Activated T-cell treated with anti-CD3 and anti-CD28 coated beads for 4 hours (primary cell): ENCODE data around the gene OR8D2.

Source experiments
- DNase-seq: peaks from one replicate; pipeline ENCODE4 v3.0.0-alpha.2; 2020

OR8D2 gene

GRCh38 chr11:124320097-124320496, at the start of gene OR8D2:
Gene OR8D2, minus strand, starts transcription at chr11:124320197. Its CDS starts 0 bp downstream, at chr11:124320197.
- no peak for DNase-seq

GRCh38 chr11:124359566-124359965, 39.6 kb upstream of the OR8D2 start:
- DNase-seq: no peak

GRCh38 chr11:124346311-124346955, 26.4 kb upstream of the OR8D2 start:
- DNase-seq: no peak

- DNase-seq: no peak
These were observed 24.3 kb upstream of the OR8D2 start for GRCh38 chr11:124344346-124344745.

GRCh38 chr11:124340142-124340447, 20.1 kb upstream of the OR8D2 start:
- DNase-seq: no peak

GRCh38 chr11:124339396-124340141, 19.6 kb upstream of the OR8D2 start:
- DNase-seq: no peak

GRCh38 chr11:124331873-124332272, 11.9 kb upstream of the OR8D2 start:
- no peak for DNase-seq

GRCh38 chr11:124329787-124330478, 9.9 kb upstream of the OR8D2 start:
- DNase-seq: no peak

GRCh38 chr11:124327775-124328174, 7.8 kb upstream of the OR8D2 start:
- no peak for DNase-seq

GRCh38 chr11:124322356-124322755, 2.4 kb upstream of the OR8D2 start:
- DNase-seq: no peak

GRCh38 chr11:124315052-124315451, 4.9 kb downstream of the OR8D2 start:
- DNase-seq: no peak

GRCh38 chr11:124313849-124314248, 6.1 kb downstream of the OR8D2 start, which contains the start of gene OR8D1:
Gene OR8D1, minus strand, starts transcription at chr11:124313949. Its CDS starts 3,183 bp downstream, at chr11:124310766.
- DNase-seq: no peak

GRCh38 chr11:124313131-124313530, 6.9 kb downstream of the OR8D2 start:
- no peak for DNase-seq

- DNase-seq: no peak
These were observed 8.3 kb downstream of the OR8D2 start for GRCh38 chr11:124311670-124312069.

- no peak for DNase-seq
These were observed 8.7 kb downstream of the OR8D2 start for GRCh38 chr11:124311269-124311668.

- no peak for DNase-seq
These were observed 9.3 kb downstream of the OR8D2 start for GRCh38 chr11:124310721-124311120.

GRCh38 chr11:124307093-124307492, 12.9 kb downstream of the OR8D2 start:
- no peak for DNase-seq

GRCh38 chr11:124302347-124303125, 17.5 kb downstream of the OR8D2 start:
- no peak for DNase-seq

GRCh38 chr11:124301548-124301947, 18.4 kb downstream of the OR8D2 start:
- no peak for DNase-seq

- no peak for DNase-seq
These were observed 22.1 kb downstream of the OR8D2 start for GRCh38 chr11:124297921-124298320.

GRCh38 chr11:124296016-124296415, 24.0 kb downstream of the OR8D2 start:
- DNase-seq: no peak

GRCh38 chr11:124294687-124295086, 25.3 kb downstream of the OR8D2 start:
- DNase-seq: no peak
